ENCODE measurements around the gene HNRNPA0. TPM values are rescaled to one million over a fixed set of nuclear protein-coding genes. Genes with fewer than 3 reads are reported as not detected.

The HNRNPA0 gene
- total RNA-seq, 1 experiment from 2014 or later: 38.9 TPM

GRCh38 chr5:137710086-137710485, 44.1 kb downstream of the HNRNPA0 start:
- H3K27me3 ChIP-seq (ENCODE audit: insufficient read depth, low read length): no peaks in the 10 kb centered on the region
- no peaks in the 10 kb centered on the region for H3K4me1 ChIP-seq (ENCODE audit: control insufficient read depth in 1 of 2, insufficient read depth in 2 of 2, low read length in 2 of 2)
- no peak overlapping the region for H3K4me3 ChIP-seq (replicated peaks in 1 of 2; ENCODE audit: low read depth in 1 of 2, low read length in 2 of 2)
- H2AFZ ChIP-seq (ENCODE audit: low read depth, low read length, poor library complexity, severe bottlenecking): no peak overlapping the region
- H3K79me2 ChIP-seq (ENCODE audit: insufficient read depth, low read length): no peaks in the 10 kb centered on the region
- intact Hi-C loops (cut with micrococcal nuclease): no loop called here
- 0 out of 2 replicates have a peak, but pooled peaks cover 3% of the 10 kb centered on the region for H3K9me2 ChIP-seq (ENCODE audit: insufficient read depth)
- RAD21 ChIA-PET (ENCODE audit: low non-redundant PET in 1 of 2, low total read pairs in 2 of 2, uncharacterized antibody in 2 of 2, unreplicated experiment in 2 of 2): no interaction called here
- no peaks in the 10 kb centered on the region for H4K20me1 ChIP-seq (ENCODE audit: insufficient read depth)
- no peak overlapping the region for H3K27ac ChIP-seq (ENCODE audit: low read depth, low read length)
- no peak for DNase-seq (ENCODE audit: low read depth, low spot score)
- BruUV-seq (replicated peaks): no TSS peak
- ATAC-seq: no peak
- H3K4me2 ChIP-seq (ENCODE audit: low read length): no peak overlapping the region
- CTCF ChIA-PET: no interaction called here
- H3K9ac ChIP-seq (ENCODE audit: low read length): no peak overlapping the region
- POLR2A ChIA-PET: no interaction called here
- H3K36me3 ChIP-seq (ENCODE audit: control insufficient read depth in 1 of 2, insufficient read depth in 2 of 2, low read length in 2 of 2): no peaks in the 10 kb centered on the region
- H3K9me3 ChIP-seq (ENCODE audit: control insufficient read depth in 1 of 2, insufficient read depth in 1 of 2, low read depth in 1 of 2, low read length in 2 of 2): no peaks in the 10 kb centered on the region
- TF ChIP-seq ATF3 (IDR thresholded peaks at IDR 0.05): no peak
- no peak for TF ChIP-seq ELF1 (IDR thresholded peaks at IDR 0.05; ENCODE audit: borderline replicate concordance, low read depth)
- no peak for TF ChIP-seq MAX (IDR thresholded peaks at IDR 0.05)
- TF ChIP-seq CTCF (IDR thresholded peaks at IDR 0.05 in 2 of 3, conservative IDR thresholded peaks at IDR 0.05 in 1 of 3; ENCODE audit: borderline replicate concordance in 1 of 3, insufficient read depth in 1 of 3, low read depth in 2 of 3, low read length in 2 of 3): no peak
- no peak for TF ChIP-seq RAD21 (IDR thresholded peaks at IDR 0.05; ENCODE audit: low read depth)
- TF ChIP-seq ZBTB33 (IDR thresholded peaks at IDR 0.05; ENCODE audit: extremely low read depth, insufficient replicate concordance, low read length): no peak
- no peak for TF ChIP-seq YY1 (IDR thresholded peaks at IDR 0.05; ENCODE audit: extremely low read depth, insufficient replicate concordance, low read depth, low read length)
- no peak for TF ChIP-seq ZNF274 (IDR thresholded peaks at IDR 0.05; ENCODE audit: low read depth, low read length)
- no peak for TF ChIP-seq ZFX (IDR thresholded peaks at IDR 0.05)
- no peak for TF ChIP-seq SRF (IDR thresholded peaks at IDR 0.05; ENCODE audit: low read depth)
